Measurements from ENCODE around the gene PDYN. TPM values are rescaled to one million over a fixed set of nuclear protein-coding genes. Genes with fewer than 3 reads are reported as not detected.

Gene PDYN
- total RNA-seq, 1 experiment from 2014 or later: not detected

- Histone ChIP-seq H3K79me2 (ENCODE audit: low read length) (no peaks in the 10 kb centered on the region), H3K9ac (ENCODE audit: low read length) (no peak overlapping the region), H3K27ac (ENCODE audit: low read length) (no peak overlapping the region), H4K20me1 (ENCODE audit: insufficient read depth, low read depth, low read length) (no peaks in the 10 kb centered on the region), H3K36me3 (ENCODE audit: insufficient read depth, low read length) (no peaks in the 10 kb centered on the region), H3K4me3 (ENCODE audit: low read length) (no peak overlapping the region), H3K4me1 (ENCODE audit: low read length) (no peaks in the 10 kb centered on the region), H3K27me3 (ENCODE audit: low read length) (no peaks in the 10 kb centered on the region), H3K9me2 (replicated peaks; ENCODE audit: insufficient read depth, low read length) (no peaks in the 10 kb centered on the region), H2AFZ (ENCODE audit: low read length) (no peak overlapping the region), H3K4me2 (ENCODE audit: low read depth, low read length, poor library complexity, severe bottlenecking) (no peak overlapping the region), H3K9me3 (ENCODE audit: low read length) (no peaks in the 10 kb centered on the region)
- DNase-seq: no peak
These were observed 55.2 kb downstream of the PDYN start for GRCh38 chr20:1938464-1939269.

- Histone ChIP-seq H3K27me3 (ENCODE audit: low read length) (no peaks in the 10 kb centered on the region), H3K9me2 (replicated peaks; ENCODE audit: insufficient read depth, low read length) (no peaks in the 10 kb centered on the region), H3K9me3 (ENCODE audit: low read length) (no peaks in the 10 kb centered on the region), H3K4me1 (ENCODE audit: low read length) (no peaks in the 10 kb centered on the region), H3K9ac (ENCODE audit: low read length) (no peak overlapping the region), H3K4me2 (ENCODE audit: low read depth, low read length, poor library complexity, severe bottlenecking) (no peak overlapping the region), H2AFZ (ENCODE audit: low read length) (no peak overlapping the region), H4K20me1 (ENCODE audit: insufficient read depth, low read depth, low read length) (no peaks in the 10 kb centered on the region), H3K79me2 (ENCODE audit: low read length) (no peaks in the 10 kb centered on the region), H3K27ac (ENCODE audit: low read length) (no peak overlapping the region), H3K4me3 (ENCODE audit: low read length) (no peak overlapping the region), H3K36me3 (ENCODE audit: insufficient read depth, low read length) (no peaks in the 10 kb centered on the region)
- no peak for DNase-seq
These were observed 56.4 kb downstream of the PDYN start for GRCh38 chr20:1937316-1937976.

GRCh38 chr20:1935696-1936366, 58.0 kb downstream of the PDYN start:
- Histone ChIP-seq H3K27me3 (ENCODE audit: low read length) (no peaks in the 10 kb centered on the region), H2AFZ (ENCODE audit: low read length) (no peak overlapping the region), H4K20me1 (ENCODE audit: insufficient read depth, low read depth, low read length) (no peaks in the 10 kb centered on the region)

GRCh38 chr20:1934721-1935573, 58.9 kb downstream of the PDYN start:
- H3K9me2 ChIP-seq (replicated peaks; ENCODE audit: insufficient read depth, low read length): no peaks in the 10 kb centered on the region
- no peaks in the 10 kb centered on the region for H4K20me1 ChIP-seq (ENCODE audit: insufficient read depth, low read depth, low read length)
- H3K4me1 ChIP-seq (ENCODE audit: low read length): no peaks in the 10 kb centered on the region
- H3K36me3 ChIP-seq (ENCODE audit: insufficient read depth, low read length): no peaks in the 10 kb centered on the region
- H3K4me3 ChIP-seq (ENCODE audit: low read length): no peak overlapping the region
- no peak for DNase-seq
- H3K9me3 ChIP-seq (ENCODE audit: low read length): no peaks in the 10 kb centered on the region
- H3K27ac ChIP-seq (ENCODE audit: low read length): no peak overlapping the region
- H3K9ac ChIP-seq (ENCODE audit: low read length): no peak overlapping the region
- H3K79me2 ChIP-seq (ENCODE audit: low read length): no peaks in the 10 kb centered on the region
- H2AFZ ChIP-seq (ENCODE audit: low read length): no peak overlapping the region
- H3K4me2 ChIP-seq (ENCODE audit: low read depth, low read length, poor library complexity, severe bottlenecking): no peak overlapping the region
- no peaks in the 10 kb centered on the region for H3K27me3 ChIP-seq (ENCODE audit: low read length)

More at GRCh38 chr20:1935696-1936366, 58.0 kb downstream of the PDYN start:
- H3K4me2 ChIP-seq (ENCODE audit: low read depth, low read length, poor library complexity, severe bottlenecking): no peak overlapping the region
- no peak overlapping the region for H3K9ac ChIP-seq (ENCODE audit: low read length)
- no peaks in the 10 kb centered on the region for H3K9me3 ChIP-seq (ENCODE audit: low read length)
- H3K27ac ChIP-seq (ENCODE audit: low read length): no peak overlapping the region
- H3K4me1 ChIP-seq (ENCODE audit: low read length): no peaks in the 10 kb centered on the region
- H3K36me3 ChIP-seq (ENCODE audit: insufficient read depth, low read length): no peaks in the 10 kb centered on the region
- H3K79me2 ChIP-seq (ENCODE audit: low read length): no peaks in the 10 kb centered on the region
- DNase-seq: no peak
- H3K4me3 ChIP-seq (ENCODE audit: low read length): no peak overlapping the region
- no peaks in the 10 kb centered on the region for H3K9me2 ChIP-seq (replicated peaks; ENCODE audit: insufficient read depth, low read length)

GRCh38 chr20:1934156-1934555, 59.7 kb downstream of the PDYN start:
- H3K36me3 ChIP-seq (ENCODE audit: insufficient read depth, low read length): no peaks in the 10 kb centered on the region
- H3K4me2 ChIP-seq (ENCODE audit: low read depth, low read length, poor library complexity, severe bottlenecking): no peak overlapping the region
- H3K79me2 ChIP-seq (ENCODE audit: low read length): no peaks in the 10 kb centered on the region
- H3K9me2 ChIP-seq (replicated peaks; ENCODE audit: insufficient read depth, low read length): no peaks in the 10 kb centered on the region
- H3K27ac ChIP-seq (ENCODE audit: low read length): no peak overlapping the region
- no peak overlapping the region for H2AFZ ChIP-seq (ENCODE audit: low read length)
- no peaks in the 10 kb centered on the region for H4K20me1 ChIP-seq (ENCODE audit: insufficient read depth, low read depth, low read length)
- no peaks in the 10 kb centered on the region for H3K9me3 ChIP-seq (ENCODE audit: low read length)
- H3K4me3 ChIP-seq (ENCODE audit: low read length): no peak overlapping the region
- DNase-seq: no peak
- no peaks in the 10 kb centered on the region for H3K27me3 ChIP-seq (ENCODE audit: low read length)
- H3K9ac ChIP-seq (ENCODE audit: low read length): no peak overlapping the region
- no peaks in the 10 kb centered on the region for H3K4me1 ChIP-seq (ENCODE audit: low read length)

GRCh38 chr20:1933465-1933870, 60.4 kb downstream of the PDYN start:
- Histone ChIP-seq H3K4me3 (ENCODE audit: low read length) (no peak overlapping the region), H3K4me2 (ENCODE audit: low read depth, low read length, poor library complexity, severe bottlenecking) (no peak overlapping the region), H2AFZ (ENCODE audit: low read length) (no peak overlapping the region), H3K9me3 (ENCODE audit: low read length) (no peaks in the 10 kb centered on the region), H3K4me1 (ENCODE audit: low read length) (no peaks in the 10 kb centered on the region), H3K27ac (ENCODE audit: low read length) (no peak overlapping the region), H3K79me2 (ENCODE audit: low read length) (no peaks in the 10 kb centered on the region), H3K36me3 (ENCODE audit: insufficient read depth, low read length) (no peaks in the 10 kb centered on the region), H4K20me1 (ENCODE audit: insufficient read depth, low read depth, low read length) (no peaks in the 10 kb centered on the region), H3K27me3 (ENCODE audit: low read length) (no peaks in the 10 kb centered on the region), H3K9ac (ENCODE audit: low read length) (no peak overlapping the region), H3K9me2 (replicated peaks; ENCODE audit: insufficient read depth, low read length) (no peaks in the 10 kb centered on the region)
- DNase-seq: no peak

GRCh38 chr20:1932971-1933370, 60.9 kb downstream of the PDYN start:
- no peak for DNase-seq
- no peaks in the 10 kb centered on the region for H3K9me3 ChIP-seq (ENCODE audit: low read length)
- H4K20me1 ChIP-seq (ENCODE audit: insufficient read depth, low read depth, low read length): no peaks in the 10 kb centered on the region
- H2AFZ ChIP-seq (ENCODE audit: low read length): no peak overlapping the region
- no peaks in the 10 kb centered on the region for H3K27me3 ChIP-seq (ENCODE audit: low read length)
- H3K9ac ChIP-seq (ENCODE audit: low read length): no peak overlapping the region
- H3K27ac ChIP-seq (ENCODE audit: low read length): no peak overlapping the region
- no peak overlapping the region for H3K4me2 ChIP-seq (ENCODE audit: low read depth, low read length, poor library complexity, severe bottlenecking)
- no peaks in the 10 kb centered on the region for H3K4me1 ChIP-seq (ENCODE audit: low read length)
- no peaks in the 10 kb centered on the region for H3K9me2 ChIP-seq (replicated peaks; ENCODE audit: insufficient read depth, low read length)
- H3K79me2 ChIP-seq (ENCODE audit: low read length): no peaks in the 10 kb centered on the region
- H3K36me3 ChIP-seq (ENCODE audit: insufficient read depth, low read length): no peaks in the 10 kb centered on the region
- H3K4me3 ChIP-seq (ENCODE audit: low read length): no peak overlapping the region

Measured in Karpas-422 (cell line).